ENCODE data around the gene NDST4. TPM values are rescaled to one million over a fixed set of nuclear protein-coding genes. Genes with fewer than 3 reads are reported as not detected.

The NDST4 gene
- total RNA-seq, 1 donor, result not detected

GRCh38 chr4:114785570-114785969 lies 327.9 kb downstream of the NDST4 start:
- DNase-seq (ENCODE audit: low read depth), result no peak
- TF ChIP-seq, protein P1, sequence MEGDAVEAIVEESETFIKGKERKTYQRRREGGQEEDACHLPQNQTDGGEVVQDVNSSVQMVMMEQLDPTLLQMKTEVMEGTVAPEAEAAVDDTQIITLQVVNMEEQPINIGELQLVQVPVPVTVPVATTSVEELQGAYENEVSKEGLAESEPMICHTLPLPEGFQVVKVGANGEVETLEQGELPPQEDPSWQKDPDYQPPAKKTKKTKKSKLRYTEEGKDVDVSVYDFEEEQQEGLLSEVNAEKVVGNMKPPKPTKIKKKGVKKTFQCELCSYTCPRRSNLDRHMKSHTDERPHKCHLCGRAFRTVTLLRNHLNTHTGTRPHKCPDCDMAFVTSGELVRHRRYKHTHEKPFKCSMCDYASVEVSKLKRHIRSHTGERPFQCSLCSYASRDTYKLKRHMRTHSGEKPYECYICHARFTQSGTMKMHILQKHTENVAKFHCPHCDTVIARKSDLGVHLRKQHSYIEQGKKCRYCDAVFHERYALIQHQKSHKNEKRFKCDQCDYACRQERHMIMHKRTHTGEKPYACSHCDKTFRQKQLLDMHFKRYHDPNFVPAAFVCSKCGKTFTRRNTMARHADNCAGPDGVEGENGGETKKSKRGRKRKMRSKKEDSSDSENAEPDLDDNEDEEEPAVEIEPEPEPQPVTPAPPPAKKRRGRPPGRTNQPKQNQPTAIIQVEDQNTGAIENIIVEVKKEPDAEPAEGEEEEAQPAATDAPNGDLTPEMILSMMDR (IDR thresholded peaks at IDR 0.05; ENCODE audit: insufficient read depth, low read depth, low read length), result no peak
- H3K4me3 ChIP-seq (ENCODE audit: low read depth, low read length), result no peak overlapping the region

DNA sequence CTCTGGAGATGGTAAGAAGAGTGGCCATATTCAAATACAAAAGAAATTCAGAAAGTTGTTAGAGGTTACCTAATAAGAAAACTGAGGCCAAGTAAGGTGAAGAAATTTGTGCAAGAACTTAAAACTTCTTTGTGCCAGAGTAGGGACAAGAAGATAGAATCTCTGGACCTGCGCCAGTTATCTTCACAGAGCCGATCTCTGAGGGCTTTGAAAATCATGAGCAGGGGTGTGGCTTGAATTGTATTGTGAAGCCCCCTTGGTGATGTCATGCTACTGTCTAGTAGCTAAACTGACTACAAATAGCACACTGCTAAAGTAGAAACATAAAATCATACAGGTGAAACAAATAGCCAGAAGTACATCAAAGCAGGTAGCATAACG lies 330.2 kb downstream of the NDST4 start:
- H3K4me3 ChIP-seq (ENCODE audit: low read depth, low read length), result no peak overlapping the region
- TF ChIP-seq, protein P1 (IDR thresholded peaks at IDR 0.05; ENCODE audit: insufficient read depth, low read depth, low read length), result no peak
- no peak for DNase-seq (ENCODE audit: low read depth)

GRCh38 chr4:114782415-114783214 lies 330.8 kb downstream of the NDST4 start:
- no peak overlapping the region for H3K4me3 ChIP-seq (ENCODE audit: low read depth, low read length)
- DNase-seq (ENCODE audit: low read depth), result no peak
- TF ChIP-seq, protein P1 (IDR thresholded peaks at IDR 0.05; ENCODE audit: insufficient read depth, low read depth, low read length), result no peak

DNA sequence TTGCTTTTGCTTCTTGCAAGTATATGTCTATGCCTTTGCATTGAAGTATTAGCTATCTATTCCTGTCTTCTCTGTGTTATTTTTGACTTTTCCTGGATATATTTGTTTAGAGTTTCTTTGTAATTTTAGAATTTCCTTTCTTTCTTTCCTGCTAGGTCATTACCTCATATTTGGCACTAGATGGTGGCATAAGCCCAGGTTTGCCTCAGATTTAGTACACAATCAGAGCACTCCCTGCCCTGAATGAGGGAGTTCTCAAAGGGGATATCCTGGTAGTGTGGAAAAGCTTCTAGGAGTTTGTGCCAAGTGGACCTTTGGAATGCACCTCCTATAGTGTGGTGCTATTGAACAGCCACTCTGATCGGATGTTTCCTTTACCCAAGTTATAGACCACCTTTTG lies 333.2 kb downstream of the NDST4 start:
- H3K4me3 ChIP-seq (ENCODE audit: low read depth, low read length), result no peak overlapping the region
- peak; percentile 3 for DNase-seq (ENCODE audit: low read depth)
- TF ChIP-seq, protein P1 (IDR thresholded peaks at IDR 0.05; ENCODE audit: insufficient read depth, low read depth, low read length), result peak; percentile 14

Small RNAs within 50 kb of the gene (small RNA-seq; reads per million reads assigned to genes)
- gene RN7SL808P, result not detected
